Measurements from ENCODE around the gene IKZF2. TPM values are rescaled to one million over a fixed set of nuclear protein-coding genes. Genes with fewer than 3 reads are reported as not detected.

The IKZF2 gene
- total RNA-seq, 2 donors from 2014 or later = 48.3 to 80.0 TPM

- Mint-ChIP-seq H3K9me3 (no peaks in the 10 kb centered on the region), H3K27me3 (peaks cover 0 to 2% of the 10 kb centered on the region in 2 donors), H3K4me1 (ENCODE audit: low read depth in 2 of 2) (no peaks in the 10 kb centered on the region), H3K27ac (no peak overlapping the region), H3K36me3 (no peaks in the 10 kb centered on the region), H3K4me3 (no peak overlapping the region)
- no peak for ATAC-seq
- DNase-seq (ENCODE audit: low spot score) = no peak
These were observed 14.7 kb upstream of the IKZF2 start for GRCh38 chr2:213166109-213166508.

GRCh38 chr2:213164263-213164662 lies 12.9 kb upstream of the IKZF2 start:
- Mint-ChIP-seq H3K9me3 (no peaks in the 10 kb centered on the region), H3K27ac (no peak overlapping the region), H3K4me1 (ENCODE audit: low read depth in 2 of 2) (no peaks in the 10 kb centered on the region), H3K27me3 (no peaks in the 10 kb centered on the region), H3K4me3 (no peak overlapping the region), H3K36me3 (no peaks in the 10 kb centered on the region)
- ATAC-seq (no peak), DNase-seq (ENCODE audit: low spot score) (no peak)

- Mint-ChIP-seq H3K4me1 (ENCODE audit: low read depth in 2 of 2) (no peaks in the 10 kb centered on the region), H3K27ac (no peak overlapping the region), H3K27me3 (no peaks in the 10 kb centered on the region), H3K4me3 (no peak overlapping the region), H3K36me3 (no peaks in the 10 kb centered on the region), H3K9me3 (no peaks in the 10 kb centered on the region)
- ATAC-seq (no peak), DNase-seq (ENCODE audit: low spot score) (no peak)
These were observed 11.2 kb upstream of the IKZF2 start for GRCh38 chr2:213162516-213163118.

GRCh38 chr2:213161759-213162515 lies 10.5 kb upstream of the IKZF2 start:
- H3K27me3 Mint-ChIP-seq = no peaks in the 10 kb centered on the region
- no peak overlapping the region for H3K27ac Mint-ChIP-seq
- H3K4me1 Mint-ChIP-seq (ENCODE audit: low read depth in 2 of 2) = peaks cover 5% of the 10 kb centered on the region in 2 donors
- no peaks in the 10 kb centered on the region for H3K36me3 Mint-ChIP-seq
- DNase-seq (ENCODE audit: low spot score) (no peak), ATAC-seq (no peak)
- H3K4me3 Mint-ChIP-seq = no peak overlapping the region
- H3K9me3 Mint-ChIP-seq = no peaks in the 10 kb centered on the region

GRCh38 chr2:213159768-213160167 lies 8.4 kb upstream of the IKZF2 start:
- H3K4me1 Mint-ChIP-seq (ENCODE audit: low read depth in 2 of 2) = peaks cover 6 to 8% of the 10 kb centered on the region in 2 donors
- H3K27ac Mint-ChIP-seq = no peak overlapping the region
- ATAC-seq (no peak), DNase-seq (ENCODE audit: low spot score) (no peak)
- no peaks in the 10 kb centered on the region for H3K36me3 Mint-ChIP-seq
- H3K27me3 Mint-ChIP-seq = peaks cover 0 to 6% of the 10 kb centered on the region in 2 donors
- no peaks in the 10 kb centered on the region for H3K9me3 Mint-ChIP-seq
- H3K4me3 Mint-ChIP-seq = no peak overlapping the region

GRCh38 chr2:213157242-213157641 lies 5.8 kb upstream of the IKZF2 start:
- Mint-ChIP-seq H3K27ac (no peak overlapping the region), H3K4me3 (no peak overlapping the region), H3K36me3 (peaks cover 4% of the 10 kb centered on the region), H3K27me3 (peaks cover 0 to 6% of the 10 kb centered on the region in 2 donors), H3K9me3 (no peaks in the 10 kb centered on the region), H3K4me1 (ENCODE audit: low read depth in 2 of 2) (peaks cover 18 to 26% of the 10 kb centered on the region in 2 donors)
- DNase-seq (ENCODE audit: low spot score) (no peak), ATAC-seq (peak; percentile 60 to 61)

GRCh38 chr2:213156717-213157116 lies 5.3 kb upstream of the IKZF2 start:
- Mint-ChIP-seq H3K36me3 (peaks cover 4% of the 10 kb centered on the region), H3K4me1 (ENCODE audit: low read depth in 2 of 2) (peaks cover 19 to 28% of the 10 kb centered on the region in 2 donors), H3K27ac (peak overlapping the region in 1 of 2 donors; percentile 7), H3K27me3 (peaks cover 0 to 6% of the 10 kb centered on the region in 2 donors), H3K9me3 (no peaks in the 10 kb centered on the region), H3K4me3 (no peak overlapping the region)
- DNase-seq (ENCODE audit: low spot score) = no peak
- ATAC-seq = no peak

GRCh38 chr2:213152888-213153287 lies 1.5 kb upstream of the IKZF2 start:
- no peak for ATAC-seq
- Mint-ChIP-seq H3K9me3 (no peaks in the 10 kb centered on the region), H3K27ac (peak overlapping the region; percentile 94 to 99), H3K36me3 (peaks cover 10% of the 10 kb centered on the region), H3K4me1 (ENCODE audit: low read depth in 2 of 2) (peaks cover 44 to 53% of the 10 kb centered on the region in 2 donors), H3K27me3 (peaks cover 0 to 6% of the 10 kb centered on the region in 2 donors), H3K4me3 (peak overlapping the region; percentile 92)
- no peak for DNase-seq (ENCODE audit: low spot score)

- peak overlapping the region; percentile 92 for H3K4me3 Mint-ChIP-seq
- H3K27me3 Mint-ChIP-seq = peaks cover 0 to 6% of the 10 kb centered on the region in 2 donors
- H3K36me3 Mint-ChIP-seq = peaks cover 10% of the 10 kb centered on the region
- H3K27ac Mint-ChIP-seq = peak overlapping the region; percentile 94 to 99
- ATAC-seq (peak; percentile 55 to 70), DNase-seq (ENCODE audit: low spot score) (peak; percentile 67)
- no peaks in the 10 kb centered on the region for H3K9me3 Mint-ChIP-seq
- H3K4me1 Mint-ChIP-seq (ENCODE audit: low read depth in 2 of 2) = peaks cover 46 to 56% of the 10 kb centered on the region in 2 donors
These were observed 818 bp upstream of the IKZF2 start for GRCh38 chr2:213152065-213152794.

GRCh38 chr2:213150315-213151097 lies 906 bp downstream of the IKZF2 start:
- no peak for ATAC-seq
- H3K4me1 Mint-ChIP-seq (ENCODE audit: low read depth in 2 of 2) = peaks cover 50 to 58% of the 10 kb centered on the region in 2 donors
- peak overlapping the region; percentile 94 to 99 for H3K27ac Mint-ChIP-seq
- H3K27me3 Mint-ChIP-seq = no peaks in the 10 kb centered on the region
- H3K9me3 Mint-ChIP-seq = no peaks in the 10 kb centered on the region
- DNase-seq (ENCODE audit: low spot score) = no peak
- peaks cover 10% of the 10 kb centered on the region for H3K36me3 Mint-ChIP-seq
- peak overlapping the region; percentile 92 for H3K4me3 Mint-ChIP-seq

- Mint-ChIP-seq H3K27ac (peak overlapping the region; percentile 94 to 99), H3K4me1 (ENCODE audit: low read depth in 2 of 2) (peaks cover 55 to 64% of the 10 kb centered on the region in 2 donors)
These were observed 1.5 kb downstream of the IKZF2 start for GRCh38 chr2:213149949-213150314.

GRCh38 chr2:213149294-213149875 lies 2.0 kb downstream of the IKZF2 start:
- H3K27ac Mint-ChIP-seq = peak overlapping the region; percentile 94 to 99
- H3K36me3 Mint-ChIP-seq = peaks cover 10% of the 10 kb centered on the region
- H3K27me3 Mint-ChIP-seq = no peaks in the 10 kb centered on the region
- H3K9me3 Mint-ChIP-seq = no peaks in the 10 kb centered on the region
- peak overlapping the region; percentile 92 for H3K4me3 Mint-ChIP-seq
- peaks cover 61 to 69% of the 10 kb centered on the region in 2 donors for H3K4me1 Mint-ChIP-seq (ENCODE audit: low read depth in 2 of 2)
- ATAC-seq = no peak
- no peak for DNase-seq (ENCODE audit: low spot score)

More at GRCh38 chr2:213149949-213150314, 1.5 kb downstream of the IKZF2 start:
- peak overlapping the region; percentile 92 for H3K4me3 Mint-ChIP-seq
- DNase-seq (ENCODE audit: low spot score) (no peak), ATAC-seq (no peak)
- H3K9me3 Mint-ChIP-seq = no peaks in the 10 kb centered on the region
- H3K36me3 Mint-ChIP-seq = peaks cover 10% of the 10 kb centered on the region
- no peaks in the 10 kb centered on the region for H3K27me3 Mint-ChIP-seq

All from natural killer cell treated with Interleukin-12 subunit alpha and Interleukin-12 subunit beta and Interleukin-15 and Interleukin-18, amount 100 ng/mL, for 72 hours (primary cell).